GM12801 (cell line): ENCODE measurements around the gene VPS33B.

Source experiments
- CTCF ChIP-seq: IDR thresholded peaks from one replicate; pipeline ENCODE4 v1.5.1; 2011; ENCODE audit warnings: control low read depth; ENCODE audit not compliant: insufficient read length; ENCODE audit errors: extremely low read depth

Gene VPS33B

GRCh38 chr15:90994417-90995311, 27.7 kb downstream of the VPS33B start, which contains the start of gene PRC1:
TSS of gene PRC1 (minus strand) at chr15:90994535. CDS start at chr15:90994417, 118 bp downstream.
- TF ChIP-seq CTCF, result no peak

- TF ChIP-seq CTCF, result no peak
Measured at GRCh38 chr15:90994059-90994416, 28.4 kb downstream of the VPS33B start.

DNA sequence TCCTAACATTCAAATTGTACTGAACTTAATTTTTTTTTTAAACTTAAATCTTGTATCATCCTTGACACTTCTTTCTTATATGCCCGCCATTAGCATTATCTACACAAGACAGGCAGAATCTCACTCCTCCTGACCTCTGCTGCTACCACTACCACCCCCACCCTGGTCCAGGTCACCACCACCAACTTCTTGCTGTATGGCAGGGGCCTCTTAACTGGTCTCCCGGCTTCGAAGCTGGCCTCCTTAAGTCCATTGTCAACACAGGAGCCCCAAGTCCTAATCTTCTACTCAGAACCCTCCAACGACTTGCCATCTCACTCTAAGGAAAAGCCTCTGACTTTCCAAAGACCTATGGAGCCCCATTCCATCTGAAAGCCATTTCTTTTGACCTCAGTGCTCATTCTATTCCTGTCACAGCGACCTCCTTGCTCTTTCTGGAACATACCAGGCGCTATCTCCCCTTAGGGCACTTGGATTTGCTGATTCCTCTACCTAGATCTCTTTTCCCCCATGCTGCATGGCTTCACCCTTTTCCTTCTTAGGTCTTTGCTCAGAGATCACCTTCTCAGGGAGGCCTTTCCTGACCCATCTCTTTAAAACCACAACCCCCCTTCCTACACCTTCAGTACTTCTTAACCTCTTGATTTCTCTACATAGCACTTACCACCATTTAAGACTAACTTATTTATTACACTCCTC, 30.7 kb downstream of the VPS33B start:
- no peak for TF ChIP-seq CTCF

DNA sequence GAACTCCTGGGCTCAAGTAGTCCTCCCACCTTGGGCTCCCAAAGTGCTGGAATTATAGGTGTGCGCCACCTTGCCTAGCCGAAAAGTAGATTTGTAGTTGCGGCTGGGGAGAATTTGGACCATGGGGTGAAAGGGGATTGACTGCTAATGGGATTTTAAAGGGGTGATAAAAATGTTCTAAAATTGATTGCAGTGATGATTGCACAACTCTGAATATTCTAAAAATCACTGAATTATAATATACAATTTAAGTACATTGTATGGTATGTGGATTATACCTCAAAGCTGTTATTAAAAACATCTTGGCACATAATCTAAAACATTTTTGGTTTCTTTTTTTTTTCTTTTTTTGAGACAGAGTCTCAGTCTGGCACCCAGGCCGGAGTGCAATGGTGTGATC, 31.9 kb downstream of the VPS33B start:
- TF ChIP-seq CTCF, result no peak

DNA sequence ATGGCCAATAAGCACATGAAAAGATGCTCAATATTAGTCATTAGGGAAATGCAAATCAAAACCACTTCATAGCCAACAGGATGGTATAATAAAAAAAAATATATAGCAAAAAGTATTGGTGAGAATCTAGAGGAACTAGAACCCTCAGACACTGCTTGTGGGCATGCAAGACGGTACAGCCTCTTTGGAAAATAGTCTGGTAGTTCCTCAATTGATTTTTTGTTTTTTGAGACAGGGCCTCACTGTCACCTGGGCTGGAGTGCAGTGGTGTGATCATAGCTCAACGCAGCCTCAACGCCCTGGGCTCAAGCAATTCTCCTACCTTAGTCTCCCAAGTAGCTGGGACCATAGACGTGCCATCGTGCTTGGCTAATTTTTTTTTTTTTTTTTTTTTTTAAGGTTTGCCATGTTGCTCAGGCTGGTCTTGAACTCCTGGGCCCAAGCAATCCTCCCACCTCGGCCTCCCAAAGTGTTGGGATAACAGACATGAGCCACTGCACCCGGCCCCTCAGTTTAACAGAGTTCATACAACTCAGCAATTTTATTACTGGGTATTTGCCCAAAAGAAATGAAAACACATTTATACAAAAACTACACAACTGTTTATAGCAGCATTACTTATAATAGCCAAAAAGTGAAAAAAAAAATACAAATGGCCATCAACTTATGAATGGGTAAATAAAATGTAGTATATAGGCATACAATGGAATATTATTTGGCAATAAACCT, 33.2 kb downstream of the VPS33B start:
- TF ChIP-seq CTCF, result no peak

DNA sequence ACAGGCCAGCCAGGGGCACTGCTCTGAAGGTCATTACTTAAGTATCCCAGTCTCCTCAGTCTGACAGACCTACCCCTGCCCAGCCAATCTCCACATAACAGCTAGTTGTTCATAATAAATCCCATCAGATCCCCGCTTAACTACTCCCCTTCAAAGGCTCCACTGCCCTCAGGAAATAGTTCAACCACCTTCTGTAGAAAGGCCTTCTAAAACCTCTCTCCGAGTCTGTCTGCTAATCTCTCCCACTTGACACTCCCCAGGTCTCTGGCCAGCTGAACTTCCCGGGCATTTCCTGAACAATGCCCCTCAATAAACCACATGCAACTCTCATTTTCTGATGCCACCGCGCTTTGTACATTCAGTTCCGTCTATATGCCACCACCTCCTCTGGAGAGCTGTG, 34.1 kb downstream of the VPS33B start:
- no peak for TF ChIP-seq CTCF

DNA sequence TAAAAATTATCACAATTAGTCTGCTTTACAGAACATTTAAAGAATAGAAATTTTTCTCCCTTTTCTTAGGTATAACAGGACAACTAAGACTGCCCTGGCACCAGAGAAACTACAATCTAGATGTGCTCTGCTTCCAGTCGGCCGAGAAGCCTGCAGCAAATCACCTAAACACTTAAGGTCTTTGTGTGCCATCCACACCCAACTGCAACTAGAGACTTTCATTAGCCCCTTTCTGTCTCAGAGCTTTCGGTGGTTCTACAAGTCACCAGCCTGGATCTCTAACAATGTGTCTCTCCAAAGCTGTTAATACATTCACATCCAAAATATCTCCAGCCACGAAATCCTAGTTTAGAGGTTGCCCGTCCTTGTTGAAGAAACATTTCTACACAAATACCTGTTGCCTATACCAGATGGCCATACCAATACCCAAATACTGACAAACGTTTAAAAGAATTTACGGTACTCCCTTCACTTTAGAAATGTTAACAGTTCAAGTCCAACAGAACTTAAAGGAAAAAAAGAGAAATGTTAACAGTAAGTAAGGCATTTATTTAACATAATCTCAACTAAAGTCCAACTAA, 34.7 kb downstream of the VPS33B start:
- TF ChIP-seq CTCF, result no peak
